Measurements from ENCODE around the gene ADNP. TPM values are rescaled to one million over a fixed set of nuclear protein-coding genes. Genes with fewer than 3 reads are reported as not detected.

The ADNP gene
- polyA plus RNA-seq, 1 donor from 2014 or later, result 78.5 TPM

GRCh38 chr20:50892394-50892793 lies 38.8 kb downstream of the ADNP start:
- no peaks in the 10 kb centered on the region for H3K9me3 ChIP-seq (ENCODE audit: low read length)
- no peak overlapping the region for H3K4me2 ChIP-seq (ENCODE audit: low read length)
- H3K79me2 ChIP-seq (replicated peaks; ENCODE audit: insufficient read depth, low read length), result peaks cover 9% of the 10 kb centered on the region
- no peak overlapping the region for H2AFZ ChIP-seq (ENCODE audit: low read depth, low read length)
- no peak for TF ChIP-seq CTCF (IDR thresholded peaks at IDR 0.05; ENCODE audit: poor library complexity, severe bottlenecking)
- no peak for TF ChIP-seq MXI1 (conservative IDR thresholded peaks at IDR 0.05; ENCODE audit: poor library complexity, severe bottlenecking)
- no peak for TF ChIP-seq POLR2AphosphoS5 (IDR thresholded peaks at IDR 0.05)
- no peak for TF ChIP-seq TAF1 (IDR thresholded peaks at IDR 0.05; ENCODE audit: low read depth)
- no peak for TF ChIP-seq RAD21 (conservative IDR thresholded peaks at IDR 0.05)
- no peak for TF ChIP-seq SMC3 (conservative IDR thresholded peaks at IDR 0.05; ENCODE audit: poor library complexity)
- no peak for TF ChIP-seq EZH2 (IDR thresholded peaks at IDR 0.05; ENCODE audit: borderline replicate concordance, insufficient read depth, low read length, poor library complexity, severe bottlenecking)
- no peak for TF ChIP-seq REST (IDR thresholded peaks at IDR 0.05; ENCODE audit: borderline replicate concordance)
- TF ChIP-seq EP300 (conservative IDR thresholded peaks at IDR 0.05; ENCODE audit: poor library complexity, severe bottlenecking), result no peak
- no peak overlapping the region for H3K4me3 ChIP-seq (ENCODE audit: low read length)
- H3K27me3 ChIP-seq (ENCODE audit: insufficient read depth, low read depth, low read length), result no peaks in the 10 kb centered on the region
- peaks cover 12% of the 10 kb centered on the region for H3K36me3 ChIP-seq (ENCODE audit: insufficient read depth, low read length)
- no peaks in the 10 kb centered on the region for H3K9me2 ChIP-seq (ENCODE audit: insufficient read depth, low read length)
- H4K20me1 ChIP-seq (ENCODE audit: insufficient read depth), result peaks cover 5% of the 10 kb centered on the region
- no peaks in the 10 kb centered on the region for H3F3A ChIP-seq (ENCODE audit: insufficient read depth, low read length, poor library complexity, severe bottlenecking)
- H3K27ac ChIP-seq (ENCODE audit: low read length), result no peak overlapping the region
- no peak overlapping the region for H3K9ac ChIP-seq (ENCODE audit: low read length)

- peaks cover 12% of the 10 kb centered on the region for H3K36me3 ChIP-seq (ENCODE audit: insufficient read depth, low read length)
- no peak overlapping the region for H3K27ac ChIP-seq (ENCODE audit: low read length)
- H4K20me1 ChIP-seq (ENCODE audit: insufficient read depth), result peaks cover 5% of the 10 kb centered on the region
These were observed 40.1 kb downstream of the ADNP start for GRCh38 chr20:50891138-50891537.

More at GRCh38 chr20:50891138-50891537, 40.1 kb downstream of the ADNP start:
- Histone ChIP-seq H3K27me3 (ENCODE audit: insufficient read depth, low read depth, low read length) (no peaks in the 10 kb centered on the region), H3K4me3 (ENCODE audit: low read length) (no peak overlapping the region), H3K9ac (ENCODE audit: low read length) (no peak overlapping the region), H3K9me2 (ENCODE audit: insufficient read depth, low read length) (no peaks in the 10 kb centered on the region), H3K4me2 (ENCODE audit: low read length) (no peak overlapping the region), H3K9me3 (ENCODE audit: low read length) (no peaks in the 10 kb centered on the region), H2AFZ (ENCODE audit: low read depth, low read length) (no peak overlapping the region), H3F3A (ENCODE audit: insufficient read depth, low read length, poor library complexity, severe bottlenecking) (no peaks in the 10 kb centered on the region), H3K79me2 (replicated peaks; ENCODE audit: insufficient read depth, low read length) (peaks cover 6% of the 10 kb centered on the region)
- TF ChIP-seq POLR2AphosphoS5 (IDR thresholded peaks at IDR 0.05), result no peak
- no peak for TF ChIP-seq EZH2 (IDR thresholded peaks at IDR 0.05; ENCODE audit: borderline replicate concordance, insufficient read depth, low read length, poor library complexity, severe bottlenecking)
- TF ChIP-seq REST (IDR thresholded peaks at IDR 0.05; ENCODE audit: borderline replicate concordance), result no peak
- TF ChIP-seq MXI1 (conservative IDR thresholded peaks at IDR 0.05; ENCODE audit: poor library complexity, severe bottlenecking), result no peak
- TF ChIP-seq CTCF (IDR thresholded peaks at IDR 0.05; ENCODE audit: poor library complexity, severe bottlenecking), result no peak
- no peak for TF ChIP-seq EP300 (conservative IDR thresholded peaks at IDR 0.05; ENCODE audit: poor library complexity, severe bottlenecking)
- TF ChIP-seq RAD21 (conservative IDR thresholded peaks at IDR 0.05), result no peak
- TF ChIP-seq TAF1 (IDR thresholded peaks at IDR 0.05; ENCODE audit: low read depth), result no peak
- no peak for TF ChIP-seq SMC3 (conservative IDR thresholded peaks at IDR 0.05; ENCODE audit: poor library complexity)

Measured in neural cell (in vitro differentiated cells).